ENCODE measurements around the gene TDRD1.

Gene TDRD1

GRCh38 chr10:114151486-114151885, 27.7 kb upstream of the TDRD1 start:
- TF ChIP-seq CTCF (IDR thresholded peaks at IDR 0.05; ENCODE audit: borderline replicate concordance, insufficient read depth, low read depth, low read length): no peak
- no peak overlapping the region for H3K4me3 ChIP-seq (ENCODE audit: low read depth, low read length)

- no peak for TF ChIP-seq CTCF (IDR thresholded peaks at IDR 0.05; ENCODE audit: borderline replicate concordance, insufficient read depth, low read depth, low read length)
- no peak overlapping the region for H3K4me3 ChIP-seq (ENCODE audit: low read depth, low read length)
These were observed 27.3 kb upstream of the TDRD1 start for GRCh38 chr10:114151892-114152291.

GRCh38 chr10:114157912-114158311, 21.2 kb upstream of the TDRD1 start:
- no peak overlapping the region for H3K4me3 ChIP-seq (ENCODE audit: low read depth, low read length)

GRCh38 chr10:114163062-114163461, 16.1 kb upstream of the TDRD1 start:
- TF ChIP-seq CTCF (IDR thresholded peaks at IDR 0.05; ENCODE audit: borderline replicate concordance, insufficient read depth, low read depth, low read length): no peak
- H3K4me3 ChIP-seq (ENCODE audit: low read depth, low read length): no peak overlapping the region

More at GRCh38 chr10:114157912-114158311, 21.2 kb upstream of the TDRD1 start:
- no peak for TF ChIP-seq CTCF (IDR thresholded peaks at IDR 0.05; ENCODE audit: borderline replicate concordance, insufficient read depth, low read depth, low read length)

GRCh38 chr10:114166043-114166442, 13.1 kb upstream of the TDRD1 start:
- no peak overlapping the region for H3K4me3 ChIP-seq (ENCODE audit: low read depth, low read length)
- no peak for TF ChIP-seq CTCF (IDR thresholded peaks at IDR 0.05; ENCODE audit: borderline replicate concordance, insufficient read depth, low read depth, low read length)

- no peak for TF ChIP-seq CTCF (IDR thresholded peaks at IDR 0.05; ENCODE audit: borderline replicate concordance, insufficient read depth, low read depth, low read length)
- no peak overlapping the region for H3K4me3 ChIP-seq (ENCODE audit: low read depth, low read length)
These were observed 12.7 kb upstream of the TDRD1 start for GRCh38 chr10:114166494-114166893.

GRCh38 chr10:114167985-114168384, 11.2 kb upstream of the TDRD1 start:
- no peak for TF ChIP-seq CTCF (IDR thresholded peaks at IDR 0.05; ENCODE audit: borderline replicate concordance, insufficient read depth, low read depth, low read length)
- H3K4me3 ChIP-seq (ENCODE audit: low read depth, low read length): no peak overlapping the region

All from GM12875 (cell line).